HG03558 (cell line): ENCODE data around the gene OCSTAMP.

ENCODE experiments used
- ATAC-seq: cut with Tn5 transposase; IDR thresholded peaks from one replicate; pipeline ENCODE4 v1.9.1; 2021; ENCODE audit warnings: moderate number of reproducible peaks; ENCODE audit not compliant: unreplicated experiment; ENCODE audit errors: extremely low read depth

The OCSTAMP gene

DNA sequence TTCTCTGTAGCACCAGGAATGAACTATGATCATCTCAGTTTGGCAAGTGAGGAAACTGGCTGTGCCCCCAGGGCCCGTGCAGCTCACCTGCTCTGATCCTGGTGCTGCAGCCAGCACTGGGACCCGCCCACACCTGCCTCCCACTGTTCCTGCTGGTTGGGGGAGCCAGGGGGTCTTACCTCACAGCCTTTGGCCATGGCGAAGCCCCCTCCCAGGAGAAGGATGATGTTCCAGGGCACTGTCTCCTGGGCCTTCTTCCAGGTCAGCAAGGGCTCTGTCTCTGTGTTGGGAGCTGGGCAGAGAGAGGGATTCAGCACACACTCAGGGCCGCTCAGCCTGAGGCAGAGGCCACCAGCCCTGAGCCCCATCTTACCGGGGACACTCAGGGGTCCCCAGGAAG lies 24.9 kb upstream of the OCSTAMP start:
- ATAC-seq = no peak

- no peak for ATAC-seq
These were observed 23.5 kb upstream of the OCSTAMP start for GRCh38 chr20:46573788-46574584.

GRCh38 chr20:46573234-46573633 lies 22.8 kb upstream of the OCSTAMP start:
- no peak for ATAC-seq

GRCh38 chr20:46572790-46573189 lies 22.3 kb upstream of the OCSTAMP start:
- ATAC-seq = no peak

DNA sequence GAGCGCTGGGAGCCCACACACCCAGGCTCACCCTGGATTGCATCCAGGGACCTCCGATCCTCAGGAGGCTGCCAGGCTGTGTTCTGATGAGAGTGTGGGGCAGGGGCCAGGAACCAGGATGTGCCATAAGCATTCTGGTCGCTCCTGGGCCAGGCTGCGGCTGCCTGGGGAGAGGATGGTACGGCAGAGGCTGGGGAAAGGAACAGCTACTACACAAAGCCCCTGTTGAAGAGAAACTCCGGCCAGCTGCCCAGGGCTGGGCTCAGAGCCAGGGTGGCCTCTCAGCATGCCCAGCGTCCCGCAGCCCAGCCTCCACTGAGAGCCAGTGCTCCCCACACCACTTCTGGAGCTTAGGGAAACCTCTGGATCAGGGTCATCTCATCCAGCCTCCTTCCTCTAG lies 21.7 kb upstream of the OCSTAMP start:
- no peak for ATAC-seq

DNA sequence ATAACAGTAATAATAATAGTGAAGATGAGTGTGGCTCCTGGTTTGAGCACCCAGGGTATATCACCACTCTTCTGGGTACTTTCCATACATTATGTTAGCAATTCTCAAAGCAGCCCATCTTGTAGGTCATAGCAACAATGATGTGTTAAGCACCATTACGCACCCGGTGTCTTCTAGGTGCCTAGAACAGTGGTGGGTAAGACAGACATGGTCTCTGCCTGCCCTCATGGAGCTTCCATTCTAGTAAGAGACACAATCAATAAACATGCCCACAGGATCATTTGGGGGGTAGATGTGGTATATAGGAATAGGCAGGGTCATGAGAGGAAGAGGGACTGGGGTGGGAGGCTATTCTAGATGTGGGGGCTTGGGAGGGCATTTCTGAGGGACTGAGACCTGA lies 21.0 kb upstream of the OCSTAMP start:
- no peak for ATAC-seq

DNA sequence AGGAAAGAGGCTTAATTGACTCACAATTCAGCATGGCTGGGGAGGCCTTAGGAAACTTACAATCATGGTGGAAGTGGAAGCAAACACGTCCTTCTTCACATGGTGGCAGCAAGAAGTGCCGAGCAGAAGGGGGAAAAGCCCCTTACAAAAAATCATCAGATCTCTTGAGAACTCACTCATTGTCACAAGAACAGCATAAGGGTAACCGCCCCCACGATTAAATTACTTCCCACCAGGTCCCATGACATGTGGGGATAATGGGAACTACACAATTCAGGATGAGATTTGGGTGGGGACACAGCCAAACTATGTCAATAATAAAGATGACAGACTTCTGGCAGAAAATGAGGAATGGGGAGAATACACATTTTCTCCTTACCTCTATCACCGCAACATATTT lies 20.5 kb upstream of the OCSTAMP start:
- no peak for ATAC-seq

DNA sequence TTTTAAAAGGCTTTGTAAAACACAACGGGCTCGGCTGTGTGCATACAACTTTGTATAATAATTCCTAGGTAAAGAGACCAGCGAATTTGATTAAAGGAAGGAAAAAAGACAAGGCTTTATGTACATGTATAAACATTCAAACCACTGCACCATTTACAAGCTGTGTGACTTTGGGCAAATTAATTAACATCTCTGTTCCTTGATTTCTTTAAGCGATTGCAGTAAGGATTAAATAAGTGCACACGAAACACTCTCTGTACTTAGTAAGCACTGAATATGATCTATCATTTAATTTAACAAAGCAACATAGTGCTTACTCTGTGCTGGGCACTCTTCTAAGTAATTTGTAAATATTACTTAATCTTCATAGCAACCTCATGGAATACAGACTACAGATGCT lies 19.5 kb upstream of the OCSTAMP start:
- ATAC-seq = no peak

DNA sequence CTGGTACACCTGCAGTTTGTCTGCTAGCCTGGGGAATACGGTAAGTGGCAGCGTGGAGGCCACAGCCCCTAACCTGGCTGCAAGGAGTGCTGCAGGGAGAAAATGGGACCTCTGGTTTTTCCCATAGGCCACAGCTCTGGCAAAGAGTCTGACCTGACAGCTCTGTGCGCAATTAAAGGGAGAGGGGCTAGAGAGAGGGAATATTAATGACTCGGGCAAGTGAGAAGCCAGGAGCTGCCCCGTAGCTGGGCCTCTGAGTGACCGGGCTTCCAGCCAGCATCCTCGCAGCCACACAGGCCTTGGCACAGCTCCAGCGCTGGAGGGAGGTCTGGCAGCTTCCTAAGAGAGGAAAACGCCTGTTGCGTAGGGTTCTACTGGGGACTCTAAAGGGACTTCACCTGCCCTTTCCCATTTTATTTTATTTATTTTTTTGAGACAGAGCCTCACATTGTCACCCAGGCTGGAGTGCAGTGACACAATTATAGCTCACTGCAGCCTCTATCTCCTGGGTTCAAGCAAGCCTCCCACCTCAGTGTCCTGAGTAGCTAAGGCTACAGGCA lies 18.2 kb upstream of the OCSTAMP start:
- ATAC-seq = no peak

GRCh38 chr20:46566125-46566524 lies 15.7 kb upstream of the OCSTAMP start:
- ATAC-seq = no peak

GRCh38 chr20:46564241-46564957 lies 13.9 kb upstream of the OCSTAMP start:
- no peak for ATAC-seq

GRCh38 chr20:46563860-46564221 lies 13.4 kb upstream of the OCSTAMP start:
- no peak for ATAC-seq

GRCh38 chr20:46563170-46563859 lies 12.9 kb upstream of the OCSTAMP start:
- ATAC-seq = no peak

DNA sequence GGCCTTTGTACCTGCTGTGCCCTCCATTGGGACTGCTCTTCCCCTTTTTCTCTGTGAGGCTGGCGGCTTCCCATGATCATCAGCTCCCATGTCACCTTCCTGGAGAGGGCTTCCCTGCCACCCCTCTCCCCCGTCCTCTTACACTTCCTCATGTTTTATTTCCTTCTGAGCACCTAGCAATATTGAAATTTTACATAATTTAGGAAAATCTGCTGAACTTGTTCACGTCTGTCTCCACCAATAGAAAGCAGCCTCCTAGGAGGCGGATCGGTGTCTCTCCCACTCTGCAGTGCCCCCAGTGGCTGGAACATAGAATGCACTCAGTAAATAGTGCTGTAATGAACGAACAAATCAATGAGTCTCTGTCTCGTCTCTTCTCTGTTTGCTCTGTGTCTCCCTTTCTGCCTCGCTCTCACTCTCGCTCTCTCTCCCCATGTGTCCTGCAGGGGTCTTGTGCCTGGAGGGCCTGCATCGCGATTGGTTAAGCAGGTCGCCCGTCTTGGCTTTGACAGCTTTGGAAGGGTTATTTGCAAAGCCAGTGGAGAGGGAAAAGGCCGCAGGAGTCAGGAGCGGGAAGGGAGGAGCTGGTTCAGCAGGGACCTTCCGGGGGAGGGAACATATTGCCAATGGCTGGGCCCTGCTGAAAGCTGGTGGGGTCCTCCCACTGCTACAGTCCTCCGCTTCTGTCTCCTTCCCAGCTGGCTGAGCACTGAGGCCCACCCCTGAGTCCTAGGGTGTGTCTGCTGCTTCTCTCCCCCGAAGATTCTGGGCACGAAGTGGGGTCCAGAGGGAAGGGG lies 12.1 kb upstream of the OCSTAMP start:
- ATAC-seq = no peak

DNA sequence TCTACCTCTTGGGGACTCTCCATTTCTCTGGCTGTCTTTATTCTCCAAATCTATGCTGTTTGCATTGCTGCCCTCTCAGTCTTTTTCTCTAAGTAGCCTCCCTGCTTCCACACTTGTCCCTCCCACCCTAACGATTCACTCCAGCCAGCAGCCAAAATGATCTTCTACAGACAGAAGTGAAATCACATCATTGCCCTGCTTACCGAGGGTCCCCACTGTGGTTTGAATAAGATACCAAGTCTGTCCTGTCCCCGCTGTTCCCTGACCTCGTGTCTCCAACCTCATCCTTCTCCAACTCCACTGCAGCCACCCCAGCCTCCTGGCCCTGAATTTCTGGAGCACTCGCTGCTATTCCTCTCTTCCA lies 11.5 kb upstream of the OCSTAMP start:
- ATAC-seq = no peak

DNA sequence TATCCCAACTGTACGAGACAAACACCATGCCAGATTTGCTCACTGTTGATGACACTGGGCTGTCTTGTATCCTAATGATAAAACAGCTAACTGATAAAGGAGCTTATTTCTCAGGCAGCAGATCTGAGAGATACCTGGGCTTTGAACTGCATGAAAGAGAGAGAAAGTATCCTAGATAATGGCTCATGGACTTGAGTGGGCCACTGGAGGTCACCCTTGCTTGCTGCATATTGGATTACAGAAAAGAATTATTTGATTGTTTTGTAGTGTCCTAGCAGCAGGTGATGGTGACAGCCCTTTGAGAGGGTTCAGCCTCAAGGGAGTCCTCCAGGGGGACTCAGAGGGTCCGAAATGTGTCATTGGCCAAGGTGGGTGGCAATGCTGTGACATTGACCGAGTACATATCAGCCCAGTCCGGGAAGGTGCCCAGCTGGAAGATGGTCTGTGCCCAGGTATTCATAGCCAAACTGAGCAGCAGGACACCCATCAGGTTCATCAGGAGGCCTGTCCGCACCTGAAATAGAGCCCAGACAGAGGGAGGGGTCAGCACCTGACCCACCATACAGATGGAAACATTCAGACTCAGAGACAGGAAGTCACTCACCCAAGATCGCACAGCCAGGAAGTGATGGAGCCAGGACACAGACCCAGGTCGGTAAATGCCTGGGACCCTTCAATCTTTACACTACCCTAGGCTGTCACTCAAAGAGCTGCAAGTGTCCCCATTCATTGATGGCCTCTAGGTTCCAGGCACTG lies 9.4 kb upstream of the OCSTAMP start:
- ATAC-seq = no peak

- no peak for ATAC-seq
These were observed 8.5 kb upstream of the OCSTAMP start for GRCh38 chr20:46559001-46559400.

- no peak for ATAC-seq
These were observed 8.1 kb upstream of the OCSTAMP start for GRCh38 chr20:46558511-46558959.

DNA sequence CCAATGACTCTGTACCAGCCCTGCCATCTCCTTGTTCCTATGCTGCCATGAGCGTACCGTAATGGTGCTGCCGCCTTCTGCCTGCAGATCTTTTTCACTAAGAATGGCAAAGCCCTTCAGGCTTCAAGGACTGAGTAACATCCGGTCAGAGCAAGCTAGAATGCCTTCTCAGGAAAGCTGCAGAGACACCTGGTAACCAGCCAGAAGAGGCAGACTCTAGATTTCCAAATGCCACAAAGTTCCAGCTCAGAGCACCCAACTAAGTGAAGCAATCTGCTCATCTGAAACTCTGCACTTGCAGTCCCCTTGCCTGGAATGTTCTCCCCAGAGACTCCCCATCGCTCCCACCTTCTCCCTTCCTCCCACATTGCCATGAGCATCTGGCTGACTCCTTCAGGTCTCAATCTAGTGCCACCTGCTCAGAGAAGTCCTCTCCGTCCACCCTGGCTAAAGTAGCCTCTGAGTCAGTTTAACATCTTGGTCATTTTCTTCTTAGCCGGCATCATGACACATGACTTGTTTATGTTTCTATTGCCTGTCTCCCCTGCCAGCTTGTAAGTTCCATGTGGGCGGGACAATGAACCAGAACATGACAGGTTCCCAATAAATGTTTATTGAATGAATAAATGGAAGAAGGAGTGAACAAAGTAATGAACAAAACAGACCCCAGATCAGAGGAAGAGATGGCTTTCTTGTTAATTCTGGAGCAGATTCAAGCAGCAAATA lies 6.9 kb upstream of the OCSTAMP start:
- no peak for ATAC-seq
